GM12878 (cell line): ENCODE data around the gene TOE1. TPM values are rescaled to one million over a fixed set of nuclear protein-coding genes. Genes with fewer than 3 reads are reported as not detected.

Source experiments
- ATAC-seq: fragments of 200-7000 bp; cut with Tn5 transposase; 3 replicates; pipeline ENCODE4 v1.9.1; 2020; ENCODE audit warnings: mild to moderate bottlenecking, moderate library complexity
- BruUV-seq: library from RNA; stranded (reverse); fragments of 400-500 nt; replicated peaks from 2 replicates; lab custom pipeline; 2021; lab: Mats Ljungman, UMichigan
- CTCF ChIA-PET: fragments of 300-600 bp; sonication (Branson Sonifier 250); formaldehyde crosslinking; extraction: SDS; loops from one replicate; lab custom pipeline; 2021; ENCODE audit warnings: inconsistent platforms; lab: Yijun Ruan, JAX
- POLR2A ChIA-PET: fragments of 350-600 bp; formaldehyde crosslinking; extraction: SDS; loops from one replicate; lab custom pipeline; 2021; ENCODE audit warnings: inconsistent platforms; lab: Charles Lee
- RAD21 ChIA-PET: fragments of 300-600 bp; sonication (Branson Sonifier 250); formaldehyde crosslinking; loops from one replicate; lab custom pipeline; 2023; ENCODE audit warnings: antibody characterized with exemption; ENCODE audit not compliant: unreplicated experiment; lab: Charles Lee
- SMC1A ChIA-PET: fragments of 300-600 bp; sonication (Branson Sonifier 250); formaldehyde crosslinking; loops from one replicate; lab custom pipeline; 2023; ENCODE audit not compliant: unreplicated experiment, uncharacterized antibody; lab: Charles Lee
- DNase-seq: peaks from one replicate; pipeline ENCODE4 v3.0.0-alpha.2; 2011; ENCODE audit warnings: low read depth, low spot score
- FAIRE-seq: peaks from 3 replicates; lab custom pipeline; 2011; peaks lifted over from hg19 to GRCh38; lab: Jason Lieb, UNC
- H2AFZ ChIP-seq: 2 replicates; pipeline ENCODE4 v1.6.0; 2011; ENCODE audit warnings: low read depth, low read length, control low read depth; ENCODE audit not compliant: control insufficient read depth
- H3K27ac ChIP-seq: 2 replicates; pipeline ENCODE4 v1.5.1; 2011; ENCODE audit warnings: control low read depth; ENCODE audit not compliant: control insufficient read depth, insufficient read depth
- H3K27me3 ChIP-seq, 2 experiments: replicated peaks in 1 of 2; 2 replicates each; pipeline versions ENCODE4 v1.6.0 to v1.6.1; 2011; ENCODE audit warnings: low read length in 1 of 2; ENCODE audit not compliant: control insufficient read depth in 2 of 2, insufficient read depth in 2 of 2
- H3K36me3 ChIP-seq, 2 experiments: 2 replicates each; pipeline ENCODE4 v1.5.1; 2011; ENCODE audit warnings: low read length in 1 of 2; ENCODE audit not compliant: control insufficient read depth in 2 of 2, insufficient read depth in 2 of 2
- H3K4me1 ChIP-seq: 2 replicates; pipeline ENCODE4 v1.6.1; 2011; ENCODE audit warnings: mild to moderate bottlenecking, low read length, moderate library complexity, mixed read lengths; ENCODE audit not compliant: control insufficient read depth, insufficient read depth
- H3K4me2 ChIP-seq: 2 replicates; pipeline ENCODE4 v1.6.0; 2011; ENCODE audit warnings: control low read depth; ENCODE audit not compliant: control insufficient read depth, insufficient read depth
- H3K4me3 ChIP-seq: fragments of 200-600 bp; sonication (generic); 2 replicates; pipeline ENCODE4 v1.5.1; 2016
- H3K79me2 ChIP-seq: 2 replicates; pipeline ENCODE4 v1.6.0; 2011; ENCODE audit warnings: low read length; ENCODE audit not compliant: control insufficient read depth, insufficient read depth
- H3K9ac ChIP-seq: 2 replicates; pipeline ENCODE4 v1.8.0; 2011; ENCODE audit warnings: low read length, control low read depth, mixed read lengths; ENCODE audit not compliant: control insufficient read depth, insufficient read depth
- H3K9me3 ChIP-seq: replicated peaks from 3 replicates; pipeline ENCODE4 v1.5.1; 2011; ENCODE audit warnings: mild to moderate bottlenecking, low read length; ENCODE audit not compliant: control insufficient read depth, insufficient read depth
- H4K20me1 ChIP-seq: 2 replicates; pipeline ENCODE4 v1.6.0; 2011; ENCODE audit not compliant: control insufficient read depth, insufficient read depth
- ATF7 ChIP-seq: fragments of 450-650 bp; IDR thresholded peaks from 2 replicates; pipeline ENCODE4 v1.6.1; 2016; ENCODE audit warnings: low read depth, mild to moderate bottlenecking
- BHLHE40 ChIP-seq, 2 experiments: fragments of 450-650 bp in 1 of 2; IDR thresholded peaks; 2 replicates each; pipeline ENCODE4 v1.6.1; 2011 to 2017; ENCODE audit warnings: low read depth in 2 of 2, borderline replicate concordance in 1 of 2, improper control_type of control experiment in 1 of 2, low read length in 1 of 2, mild to moderate bottlenecking in 1 of 2
- CEBPZ ChIP-seq: fragments of 150-350 bp; IDR thresholded peaks from 2 replicates; pipeline ENCODE4 v1.6.1; 2016; ENCODE audit warnings: low read depth, low read length
- CHD2 ChIP-seq: IDR thresholded peaks from 2 replicates; pipeline ENCODE4 v1.6.1; 2011; ENCODE audit warnings: low read depth, low read length, improper control_type of control experiment, borderline replicate concordance
- DPF2 ChIP-seq: fragments of 450-650 bp; IDR thresholded peaks from 2 replicates; pipeline ENCODE4 v1.6.1; 2017; ENCODE audit warnings: mild to moderate bottlenecking
- ELK1 ChIP-seq: IDR thresholded peaks from 2 replicates; pipeline ENCODE4 v1.6.1; 2012; ENCODE audit warnings: low read depth, low read length, improper control_type of control experiment
- IKZF1 ChIP-seq: fragments of 450-650 bp; conservative IDR thresholded peaks from 2 replicates; pipeline ENCODE4 v1.6.1; 2017; ENCODE audit warnings: antibody characterized with exemption, mild to moderate bottlenecking
- MEF2B ChIP-seq: fragments of 450-650 bp; IDR thresholded peaks from 2 replicates; pipeline ENCODE4 v1.6.1; 2018; ENCODE audit warnings: mild to moderate bottlenecking, moderate library complexity; ENCODE audit not compliant: partially characterized antibody, poor library complexity, severe bottlenecking
- MTA2 ChIP-seq: fragments of 450-650 bp; IDR thresholded peaks from 2 replicates; pipeline ENCODE4 v1.6.1; 2016; ENCODE audit warnings: low read depth, mild to moderate bottlenecking, moderate library complexity
- MTA3 ChIP-seq: IDR thresholded peaks from 2 replicates; pipeline ENCODE4 v1.6.1; 2012; ENCODE audit warnings: low read length, inconsistent platforms, borderline replicate concordance
- NFIC ChIP-seq: IDR thresholded peaks from 2 replicates; pipeline ENCODE4 v1.6.1; 2012; ENCODE audit warnings: low read depth, mild to moderate bottlenecking, inconsistent platforms, low read length, moderate library complexity
- PML ChIP-seq: IDR thresholded peaks from 2 replicates; pipeline ENCODE4 v1.6.1; 2012; ENCODE audit warnings: low read length, inconsistent platforms
- POLR2A ChIP-seq: IDR thresholded peaks from 2 replicates; pipeline ENCODE4 v1.6.1; 2011; ENCODE audit warnings: low read depth, mild to moderate bottlenecking, low read length
- RAD51 ChIP-seq: fragments of 450-650 bp; IDR thresholded peaks from 2 replicates; pipeline ENCODE4 v1.6.1; 2016; ENCODE audit warnings: moderate library complexity, mild to moderate bottlenecking, inconsistent platforms
- RELA ChIP-seq: fragments of 450-650 bp; IDR thresholded peaks from 2 replicates; pipeline ENCODE4 v1.8.0; 2014; ENCODE audit warnings: borderline replicate concordance; ENCODE audit not compliant: partially characterized antibody
- RFX5 ChIP-seq: IDR thresholded peaks from 2 replicates; pipeline ENCODE4 v1.6.1; 2011; ENCODE audit warnings: low read depth, low read length, improper control_type of control experiment
- RUNX3 ChIP-seq: IDR thresholded peaks from 2 replicates; pipeline ENCODE4 v1.6.1; 2012; ENCODE audit warnings: low read length, inconsistent platforms
- SP1 ChIP-seq: IDR thresholded peaks from one replicate; pipeline ENCODE4 v1.6.1; 2011; ENCODE audit warnings: low read depth, low read length
- SPI1 ChIP-seq: IDR thresholded peaks from 2 replicates; pipeline ENCODE4 v1.6.1; 2011; ENCODE audit warnings: low read depth, mild to moderate bottlenecking, low read length, moderate library complexity, borderline replicate concordance; ENCODE audit not compliant: insufficient read depth
- WRNIP1 ChIP-seq: IDR thresholded peaks from 2 replicates; pipeline ENCODE4 v1.6.1; 2011; ENCODE audit warnings: low read depth, low read length, improper control_type of control experiment, borderline replicate concordance
- YY1 ChIP-seq: IDR thresholded peaks from 2 replicates; pipeline ENCODE4 v1.6.1; 2011; ENCODE audit warnings: low read depth, mild to moderate bottlenecking, low read length
- ZSCAN29 ChIP-seq: fragments of 450-650 bp; IDR thresholded peaks from 2 replicates; pipeline ENCODE4 v1.6.1; 2017; ENCODE audit warnings: mild to moderate bottlenecking, moderate library complexity
- WGBS: methylation state at CpG from one replicate; pipeline ENCODE4 v1.1.6; 2016; ENCODE audit warnings: low lambda C conversion rate; ENCODE audit not compliant: insufficient replicate concordance, insufficient coverage; ENCODE audit errors: missing lambda C conversion rate; 5-methylcytosine and 5-hydroxymethylcytosine counted together
- in situ Hi-C: fragments of 300-500 bp; cut with MboI; formaldehyde crosslinking; loops from 9 replicates; pipeline ENCODE4 v1.14.3; 2018; ENCODE audit warnings: mixed read lengths
- intact Hi-C: fragments of 100-400 bp; cut with micrococcal nuclease; formaldehyde crosslinking; loops from one replicate; pipeline ENCODE4 v1.14.2; 2022; ENCODE audit not compliant: unreplicated experiment
- polyA plus RNA-seq, 11 experiments: library from polyadenylated mRNA; depleted of rRNA in 4 of 11; unstranded in 6 of 11; stranded (reverse) in 5 of 11; fragments of >200 nt; fragmentation: Nextera tagmentation in 4 of 11; fragmentation: Illumina TruSeq in 1 of 11; extraction: Ambion mirVana in 4 of 11; extraction: Trizol in 1 of 11; gene quantifications; 1 replicate in 1 of 11; 2 replicates in 10 of 11; pipeline versions ENCODE4 v1.2.1 to v1.2.3, GENCODE V29; 2011 to 2016; ENCODE audit warnings: inconsistent platforms in 2 of 11, missing spikeins in 2 of 11, low read depth in 1 of 11
- total RNA-seq, 4 experiments: library from RNA; depleted of rRNA in 3 of 4; stranded (reverse); fragments of >200 nt in 3 of 4; fragmentation: Illumina TruSeq in 1 of 4; extraction: Trizol in 1 of 4; gene quantifications; 2 replicates each; pipeline versions ENCODE4 v1.2.1 to v1.2.3, GENCODE V29; 2013 to 2021

The TOE1 gene
- total and polyA plus RNA-seq, 10 of the 15 experiments (the other 5 are each of a cell fraction or from before 2014, with no cell fraction given) = 22.7 to 38.0 (median 33.3) TPM

- RAD21 ChIA-PET = interaction anchor here (1.2 to 10.1 kb wide), 10 partner anchors 8 to 506 kb away, joined by 3 to 146 read pairs (median 7); partner anchors contain the start of genes CCDC163, MMACHC, MUTYH and PLK3
- no TSS peak for BruUV-seq
- no peaks in the 10 kb centered on the region for H4K20me1 ChIP-seq
- POLR2A ChIA-PET = interaction anchor here (0.7 to 6.4 kb wide), 12 partner anchors 9 to 584 kb away, joined by 3 to 98 read pairs (median 4); partner anchors contain the start of genes CCDC163, HPDL, MMACHC and MUTYH
- H3K9me3 ChIP-seq = no peaks in the 10 kb centered on the region
- intact Hi-C loops = no loop called here
- no peaks in the 10 kb centered on the region for H3K36me3 ChIP-seq
- H2AFZ ChIP-seq = peak overlapping the region; percentile 31
- peak overlapping the region; percentile 56 for H3K4me2 ChIP-seq
- H3K27ac ChIP-seq = peak overlapping the region; percentile 59
- SMC1A ChIA-PET = interaction anchor here (0.6 to 7.3 kb wide), 17 partner anchors 9 to 575 kb away, joined by 3 to 88 read pairs (median 5); partner anchors contain the start of genes HECTD3, HPDL, MUTYH and TESK2
- peak; percentile 69 for DNase-seq
- H3K4me1 ChIP-seq = peaks cover 18% of the 10 kb centered on the region
- in situ Hi-C loops = no loop called here
- H3K27me3 ChIP-seq = no peaks in the 10 kb centered on the region
- WGBS = 0% methylated on average over 8 of the region's 8 CpGs
- CTCF ChIA-PET = interaction anchor here (1.0 to 10.7 kb wide), 10 partner anchors 8 to 295 kb away, joined by 3 to 153 read pairs (median 6); partner anchors contain the start of genes HECTD3, MUTYH, TESK2 and TOE1
- H3K79me2 ChIP-seq = peaks cover 7% of the 10 kb centered on the region
- H3K9ac ChIP-seq = peak overlapping the region; percentile 37
- FAIRE-seq = no peak
- H3K4me3 ChIP-seq = peak overlapping the region; percentile 39; the same call in 1 of the 2 replicates
- ATAC-seq = peak; percentile 54
- peak; percentile 98 for TF ChIP-seq MEF2B
- no peak for TF ChIP-seq POLR2A
- peak; percentile 61 for TF ChIP-seq RUNX3
- peak; percentile 9 for TF ChIP-seq SP1
- peak; percentile 35 for TF ChIP-seq RELA
- TF ChIP-seq RAD51 = no peak
- peak; percentile 39; the same call in 1 of the 2 replicates for TF ChIP-seq DPF2
- TF ChIP-seq NFIC = peak; percentile 71; the same call in 1 of the 2 replicates
- TF ChIP-seq YY1 = 0 out of 2 replicates have a peak, but pooled peaks have one; percentile 54
- TF ChIP-seq IKZF1 = peak; percentile 49; the same call in 1 of the 2 replicates
- TF ChIP-seq ZSCAN29 = no peak
- TF ChIP-seq MTA2 = peak; percentile 48
- peak; percentile 57; the same call in 1 of the 2 replicates for TF ChIP-seq SPI1
- peak; percentile 84 for TF ChIP-seq ELK1
- peak; percentile 48; the same call in 1 of the 2 replicates for TF ChIP-seq PML
- peak in 1 of 2 experiments; percentile 43; a peak in 1 of 4 replicates for TF ChIP-seq BHLHE40 (IDR thresholded peaks at IDR 0.05; ENCODE audit: borderline replicate concordance in 1 of 2, low read depth in 2 of 2, low read length in 1 of 2)
- TF ChIP-seq RFX5 = no peak
- TF ChIP-seq CHD2 = no peak
- 0 out of 2 replicates have a peak, but pooled peaks have one; percentile 25 for TF ChIP-seq MTA3
- no peak for TF ChIP-seq WRNIP1
- no peak for TF ChIP-seq CEBPZ
- 0 out of 2 replicates have a peak, but pooled peaks have one; percentile 66 for TF ChIP-seq ATF7
Measured at GRCh38 chr1:45306319-45306718, 33.7 kb upstream of the TOE1 start.
